Esophagus squamous epithelium (tissue), 5 donors: ENCODE measurements around the gene ZNF25. TPM values are rescaled to one million over a fixed set of nuclear protein-coding genes. Genes with fewer than 3 reads are reported as not detected.

Experiments used
- DNase-seq: peaks from one replicate; lab custom pipeline; 2025; lab: John Stamatoyannopoulos, UW
- H3K27ac ChIP-seq, 4 donors: fragments of 200-600 bp; sonication (generic); one replicate each; pipeline ENCODE4 v1.5.1; 2016 to 2019; ENCODE audit warnings: mild to moderate bottlenecking in 1 of 4
- H3K27me3 ChIP-seq, 4 donors: fragments of 200-600 bp; sonication (generic); 1 replicate in 3 of 4; 2 replicates in 1 of 4; pipeline versions ENCODE4 v1.5.1 to v1.6.0; 2017 to 2021; ENCODE audit warnings: antibody characterized with exemption in 1 of 4
- H3K36me3 ChIP-seq, 3 donors: fragments of 200-600 bp; sonication (generic); one replicate each; pipeline ENCODE4 v1.5.1; 2016 to 2019
- H3K4me1 ChIP-seq, 3 donors: fragments of 200-600 bp; sonication (generic); one replicate each; pipeline ENCODE4 v1.5.1; 2017 to 2019
- H3K4me3 ChIP-seq, 4 donors: fragments of 200-600 bp; sonication (generic); 1 replicate in 3 of 4; 2 replicates in 1 of 4; pipeline ENCODE4 v1.5.1; 2016 to 2019; ENCODE audit warnings: mild to moderate bottlenecking in 2 of 4, moderate library complexity in 1 of 4
- H3K9me3 ChIP-seq, 3 donors: fragments of 200-600 bp; sonication (generic); one replicate each; pipeline ENCODE4 v1.5.1; 2016 to 2019
- POLR2A ChIP-seq, 4 donors: fragments of 450-650 bp; IDR thresholded peaks; one replicate each; pipeline ENCODE4 v1.6.1; 2017; ENCODE audit warnings: antibody characterized with exemption in 4 of 4, mild to moderate bottlenecking in 4 of 4, moderate library complexity in 3 of 4
- WGBS, 2 donors: methylation state at CpG; one replicate each; pipeline ENCODE4 v1.1.5; 2018; 5-methylcytosine and 5-hydroxymethylcytosine counted together
- intact Hi-C: fragments of 100-400 bp; cut with DNase I; formaldehyde crosslinking; loops from one replicate; pipeline ENCODE4 v1.15.0; 2022
- small RNA-seq, 4 donors: library from RNA; depleted of rRNA; stranded (forward); fragments of <200 nt; gene quantifications; one replicate each; pipeline ENCODE3, GENCODE V24; 2016
- total RNA-seq, 4 donors: library from RNA; depleted of rRNA; stranded (reverse); fragments of >200 nt; gene quantifications; one replicate each; pipeline ENCODE4 v1.1.0, GENCODE V29; 2016
- TF ChIP-seq, protein P1 (sequence below), 6 experiments: fragments of 450-650 bp in 4 of 6; fragments of 200-600 bp in 2 of 6; sonication (generic) in 2 of 6; IDR thresholded peaks; one replicate each; pipeline ENCODE4 v1.5.1; 2016 to 2019; ENCODE audit warnings: antibody characterized with exemption in 6 of 6, mild to moderate bottlenecking in 4 of 6, moderate library complexity in 4 of 6
- donor health status: DM: yes; HTN: yes; CAD: no.

Gene ZNF25
- total RNA-seq, 4 donors from 2014 or later, result 1.7 to 8.0 (median 3.2) TPM

DNA sequence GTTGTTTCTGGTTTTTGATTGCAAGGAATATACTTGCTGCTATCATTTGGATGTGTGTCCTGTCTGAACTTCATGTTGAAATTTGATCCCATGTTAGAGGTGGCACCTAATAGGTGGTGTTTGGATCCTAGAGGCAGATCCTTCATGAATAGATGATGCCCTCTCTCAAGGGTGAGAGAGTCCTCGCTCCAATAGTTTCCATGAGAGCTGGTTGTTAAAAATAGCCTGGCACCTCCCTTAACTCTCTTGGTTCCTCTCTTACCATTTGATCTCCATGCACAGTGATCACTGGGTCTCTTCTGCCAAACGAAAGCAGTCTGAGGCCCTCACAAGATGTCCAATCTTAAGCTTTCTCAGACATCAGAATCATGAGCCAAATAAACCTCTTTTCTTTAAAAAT, 70.1 kb downstream of the ZNF25 start:
- DNase-seq, result no peak
- Histone ChIP-seq H3K27ac (no peak overlapping the region), H3K27me3 (no peaks in the 10 kb centered on the region), H3K9me3 (no peaks in the 10 kb centered on the region), H3K4me1 (no peaks in the 10 kb centered on the region), H3K36me3 (no peaks in the 10 kb centered on the region), H3K4me3 (no peak overlapping the region)
- intact Hi-C loops, result no loop called here
- WGBS, 2 donors, result 34 to 42% methylated on average over 2 of the region's 2 CpGs
- TF ChIP-seq, protein P1, sequence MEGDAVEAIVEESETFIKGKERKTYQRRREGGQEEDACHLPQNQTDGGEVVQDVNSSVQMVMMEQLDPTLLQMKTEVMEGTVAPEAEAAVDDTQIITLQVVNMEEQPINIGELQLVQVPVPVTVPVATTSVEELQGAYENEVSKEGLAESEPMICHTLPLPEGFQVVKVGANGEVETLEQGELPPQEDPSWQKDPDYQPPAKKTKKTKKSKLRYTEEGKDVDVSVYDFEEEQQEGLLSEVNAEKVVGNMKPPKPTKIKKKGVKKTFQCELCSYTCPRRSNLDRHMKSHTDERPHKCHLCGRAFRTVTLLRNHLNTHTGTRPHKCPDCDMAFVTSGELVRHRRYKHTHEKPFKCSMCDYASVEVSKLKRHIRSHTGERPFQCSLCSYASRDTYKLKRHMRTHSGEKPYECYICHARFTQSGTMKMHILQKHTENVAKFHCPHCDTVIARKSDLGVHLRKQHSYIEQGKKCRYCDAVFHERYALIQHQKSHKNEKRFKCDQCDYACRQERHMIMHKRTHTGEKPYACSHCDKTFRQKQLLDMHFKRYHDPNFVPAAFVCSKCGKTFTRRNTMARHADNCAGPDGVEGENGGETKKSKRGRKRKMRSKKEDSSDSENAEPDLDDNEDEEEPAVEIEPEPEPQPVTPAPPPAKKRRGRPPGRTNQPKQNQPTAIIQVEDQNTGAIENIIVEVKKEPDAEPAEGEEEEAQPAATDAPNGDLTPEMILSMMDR (IDR thresholded peaks at IDR 0.05), result no peak
- no peak for TF ChIP-seq POLR2A (IDR thresholded peaks at IDR 0.05)

Small RNA genes lying within 50 kb of the gene (small RNA-seq; reads per million reads assigned to genes)
- 0 reads per million in 4 donors for gene RF00019

Other genes with a start within 250 kb of the ZNF25 start
- 10 to 100 TPM in 1 of 4 donors, 1 to 10 TPM in 3; 3.3 to 13.0 (median 4.0) TPM for gene ZNF248, start 119.0 kb downstream of the ZNF25 start, total RNA-seq
- 10 to 100 TPM; 16.5 to 31.1 (median 17.6) TPM for gene ZNF33A, start 34.0 kb upstream of the ZNF25 start, total RNA-seq
- 10 to 100 TPM in 2 of 4 donors, 1 to 10 TPM in 2; 4.4 to 17.6 (median 11.9) TPM for gene ZNF37A, start 117.7 kb upstream of the ZNF25 start, total RNA-seq